Activated B cell treated with CpG ODN at 0.5 μM for 24 hours (primary cell): Measurements from ENCODE around the gene BARX2. TPM values are rescaled to one million over a fixed set of nuclear protein-coding genes. Genes with fewer than 3 reads are reported as not detected.

ENCODE experiments used
- ATAC-seq: fragments of 200-7000 bp; cut with Tn5 transposase; one replicate; pipeline ENCODE4 v1.10.0; 2021; ENCODE audit warnings: low read depth, mild to moderate bottlenecking, moderate library complexity
- CTCF ChIA-PET: fragments of 350-600 bp; sonication (Branson Sonifier 250); formaldehyde crosslinking; loops from one replicate; lab custom pipeline; 2021; ENCODE audit warnings: antibody characterized with exemption; lab: Charles Lee
- POLR2A ChIA-PET: fragments of 350-600 bp; sonication (Branson Sonifier 250); formaldehyde crosslinking; loops from one replicate; lab custom pipeline; 2021; ENCODE audit warnings: antibody characterized with exemption; lab: Charles Lee
- DNase-seq: peaks from one replicate; pipeline ENCODE4 v3.0.0; 2022
- H3K27ac Mint-ChIP-seq: one replicate; pipeline ENCODE4 v1.8.0; 2020; ENCODE audit warnings: mixed read lengths
- H3K27me3 Mint-ChIP-seq: one replicate; pipeline ENCODE4 v1.8.0; 2021; ENCODE audit warnings: mixed read lengths
- H3K36me3 Mint-ChIP-seq: one replicate; pipeline ENCODE4 v1.8.0; 2021; ENCODE audit warnings: low read depth, mixed read lengths
- H3K4me1 Mint-ChIP-seq: one replicate; pipeline ENCODE4 v1.8.0; 2021; ENCODE audit warnings: mixed read lengths
- H3K4me3 Mint-ChIP-seq: one replicate; pipeline ENCODE4 v1.8.0; 2020; ENCODE audit warnings: mild to moderate bottlenecking, mixed read lengths
- H3K9me3 Mint-ChIP-seq: one replicate; pipeline ENCODE4 v1.8.0; 2020; ENCODE audit warnings: mixed read lengths
- CTCF ChIP-seq: fragments of 200-600 bp; IDR thresholded peaks from one replicate; pipeline ENCODE4 v1.8.0; 2022; ENCODE audit warnings: antibody characterized with exemption, mild to moderate bottlenecking
- intact Hi-C: fragments of 100-400 bp; cut with micrococcal nuclease; formaldehyde crosslinking; loops from one replicate; pipeline ENCODE4 v1.15.1; 2024
- total RNA-seq: library from RNA; stranded (reverse); gene quantifications from 2 replicates; pipeline ENCODE4 v1.2.3, GENCODE V29; 2022

The BARX2 gene
- total RNA-seq, 1 donor from 2014 or later, result not detected

DNA sequence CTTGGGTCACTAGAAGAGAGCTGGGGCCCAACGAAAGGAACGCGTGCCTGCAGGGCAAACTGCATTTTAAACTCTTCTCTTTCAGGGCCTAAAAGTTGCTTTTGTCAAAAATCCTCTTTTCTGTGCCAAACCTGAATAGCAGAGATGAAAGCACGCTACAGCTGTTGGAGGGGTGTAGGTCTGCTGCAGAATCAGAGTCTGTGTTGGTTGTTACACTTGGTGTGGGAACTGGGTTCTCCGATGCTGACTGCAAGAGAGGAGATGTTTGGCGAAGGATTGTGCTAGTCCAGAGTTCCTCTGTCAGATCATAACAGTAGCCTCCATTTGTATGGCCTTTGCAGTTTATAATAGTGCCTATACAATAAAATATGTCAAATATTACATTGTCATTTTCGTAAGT, 41.8 kb downstream of the BARX2 start:
- Mint-ChIP-seq H3K36me3 (no peaks in the 10 kb centered on the region), H3K27ac (no peak overlapping the region), H3K4me3 (no peak overlapping the region), H3K4me1 (no peaks in the 10 kb centered on the region), H3K27me3 (no peaks in the 10 kb centered on the region), H3K9me3 (no peaks in the 10 kb centered on the region)
- TF ChIP-seq CTCF, result no peak
- ATAC-seq, result no peak
- ChIA-PET POLR2A (no interaction called here), CTCF (no interaction called here)
- intact Hi-C loops, result no loop called here
- no peak for DNase-seq

DNA sequence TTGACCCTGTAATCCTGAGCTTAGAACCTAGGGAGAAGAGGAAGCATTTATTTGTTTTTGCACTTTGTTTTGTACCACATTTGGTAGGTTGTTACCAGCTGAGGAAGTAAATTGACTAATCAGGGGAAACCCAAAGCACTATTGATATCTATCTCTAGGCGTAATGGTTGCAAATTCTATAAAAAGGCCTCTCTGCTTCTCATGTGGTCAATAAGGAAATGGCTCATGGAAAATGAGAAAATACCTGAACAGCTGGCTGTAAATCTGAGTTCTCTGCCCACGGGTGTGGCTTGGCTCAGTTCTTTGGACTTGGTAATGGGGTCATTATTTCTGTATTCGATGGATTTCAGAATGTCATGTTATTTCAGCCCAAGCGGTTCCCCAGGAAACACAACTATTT, 42.4 kb downstream of the BARX2 start:
- no peaks in the 10 kb centered on the region for H3K9me3 Mint-ChIP-seq
- CTCF ChIA-PET, result no interaction called here
- TF ChIP-seq CTCF, result no peak
- H3K4me3 Mint-ChIP-seq, result no peak overlapping the region
- no peak overlapping the region for H3K27ac Mint-ChIP-seq
- POLR2A ChIA-PET, result no interaction called here
- DNase-seq (no peak), ATAC-seq (no peak)
- H3K4me1 Mint-ChIP-seq, result no peaks in the 10 kb centered on the region
- intact Hi-C loops, result no loop called here
- no peaks in the 10 kb centered on the region for H3K27me3 Mint-ChIP-seq
- no peaks in the 10 kb centered on the region for H3K36me3 Mint-ChIP-seq

DNA sequence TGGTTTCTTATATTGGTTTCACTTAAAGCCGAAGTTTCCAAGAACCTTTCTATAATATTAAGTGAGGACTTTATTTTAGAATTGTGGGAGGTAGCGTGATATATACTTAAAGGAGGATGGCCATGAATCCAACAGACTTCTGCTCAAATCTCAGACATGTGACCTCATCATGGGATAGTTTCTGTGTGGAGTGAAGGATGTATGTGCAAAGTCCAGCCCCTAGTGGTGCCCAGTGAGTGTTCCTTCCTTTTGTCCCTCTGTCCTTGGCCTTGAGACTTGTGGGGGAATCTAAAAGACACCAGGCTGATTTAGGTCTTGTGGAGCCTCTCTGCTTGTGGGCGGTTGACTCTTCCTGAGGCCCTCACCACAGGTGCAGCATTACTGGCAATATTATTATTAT, 43.7 kb downstream of the BARX2 start:
- no peaks in the 10 kb centered on the region for H3K27me3 Mint-ChIP-seq
- DNase-seq, result no peak
- ChIA-PET POLR2A (no interaction called here), CTCF (no interaction called here)
- H3K4me1 Mint-ChIP-seq, result no peaks in the 10 kb centered on the region
- H3K9me3 Mint-ChIP-seq, result no peaks in the 10 kb centered on the region
- no peak for TF ChIP-seq CTCF
- intact Hi-C loops, result no loop called here
- ATAC-seq, result no peak
- H3K27ac Mint-ChIP-seq, result no peak overlapping the region
- H3K4me3 Mint-ChIP-seq, result no peak overlapping the region
- H3K36me3 Mint-ChIP-seq, result no peaks in the 10 kb centered on the region

GRCh38 chr11:129423426-129423825, 47.8 kb downstream of the BARX2 start:
- Mint-ChIP-seq H3K27ac (no peak overlapping the region), H3K4me1 (no peaks in the 10 kb centered on the region), H3K4me3 (no peak overlapping the region), H3K27me3 (no peaks in the 10 kb centered on the region), H3K9me3 (no peaks in the 10 kb centered on the region), H3K36me3 (no peaks in the 10 kb centered on the region)
- POLR2A ChIA-PET, result no interaction called here
- CTCF ChIA-PET, result no interaction called here
- intact Hi-C loops, result no loop called here
- TF ChIP-seq CTCF, result no peak
- ATAC-seq, result no peak
- no peak for DNase-seq

DNA sequence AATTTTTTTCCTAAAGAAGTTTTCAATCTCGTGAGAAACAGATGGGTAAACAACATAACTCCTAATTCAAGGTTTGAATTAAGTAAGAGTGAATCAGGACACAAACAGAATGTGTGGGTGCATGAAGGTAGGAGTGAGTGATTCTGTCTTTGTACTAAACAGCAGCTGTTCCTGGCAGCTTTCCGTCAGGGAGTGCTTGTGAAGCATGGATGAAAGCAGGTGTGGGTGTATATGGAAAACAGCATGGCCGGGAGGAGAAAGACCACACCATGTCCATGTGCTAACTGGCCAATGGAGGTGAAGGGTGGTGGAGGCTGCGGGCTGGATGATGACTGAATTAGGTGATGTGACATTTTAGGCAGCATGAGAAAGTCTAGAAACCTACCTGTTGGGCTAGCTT, 49.6 kb downstream of the BARX2 start:
- intact Hi-C loops, result no loop called here
- DNase-seq, result no peak
- ChIA-PET CTCF (no interaction called here), POLR2A (no interaction called here)
- no peak for TF ChIP-seq CTCF
- H3K36me3 Mint-ChIP-seq, result no peaks in the 10 kb centered on the region
- H3K4me3 Mint-ChIP-seq, result no peak overlapping the region
- H3K27ac Mint-ChIP-seq, result no peak overlapping the region
- no peaks in the 10 kb centered on the region for H3K4me1 Mint-ChIP-seq
- H3K9me3 Mint-ChIP-seq, result no peaks in the 10 kb centered on the region
- ATAC-seq, result no peak
- no peaks in the 10 kb centered on the region for H3K27me3 Mint-ChIP-seq
